Stomach (tissue), 9 donors: Measurements from ENCODE around the gene CSNK1G1. TPM values are rescaled to one million over a fixed set of nuclear protein-coding genes. Genes with fewer than 3 reads are reported as not detected.

Source experiments
- DNase-seq, 2 donors: peaks; one replicate each; pipeline versions ENCODE4 v3.0.0 to v3.0.0-alpha.2; 2013 to 2019
- H3K27ac ChIP-seq, 5 donors: fragments of 200-600 bp in 4 of 5; sonication (generic) in 4 of 5; one replicate each; pipeline ENCODE4 v1.5.1; 2013 to 2019; ENCODE audit warnings: mild to moderate bottlenecking in 1 of 5, moderate library complexity in 1 of 5
- H3K27me3 ChIP-seq, 3 donors: fragments of 200-600 bp; sonication (generic); one replicate each; pipeline ENCODE4 v1.5.1; 2017 to 2019; ENCODE audit warnings: mixed run types in 1 of 3
- H3K36me3 ChIP-seq, 4 donors: fragments of 200-600 bp; sonication (generic); 1 replicate in 3 of 4; 2 replicates in 1 of 4; pipeline ENCODE4 v1.5.1; 2016 to 2019
- H3K4me1 ChIP-seq, 4 donors: fragments of 200-600 bp; sonication (generic); one replicate each; pipeline ENCODE4 v1.5.1; 2016 to 2019
- H3K4me3 ChIP-seq, 4 donors: fragments of 200-600 bp; sonication (generic) in 3 of 4; one replicate each; pipeline ENCODE4 v1.5.1; 2016 to 2019; ENCODE audit warnings: mild to moderate bottlenecking in 1 of 4
- H3K9me3 ChIP-seq, 4 donors: fragments of 200-600 bp; sonication (generic); one replicate each; pipeline ENCODE4 v1.5.1; 2016 to 2019
- EP300 ChIP-seq: sonication (generic); formaldehyde crosslinking; IDR thresholded peaks from one replicate; pipeline ENCODE4 v1.6.1; 2017; ENCODE audit warnings: antibody characterized with exemption
- POLR2A ChIP-seq, 4 donors: fragments of 450-650 bp; IDR thresholded peaks; one replicate each; pipeline ENCODE4 v1.6.1; 2016; ENCODE audit warnings: antibody characterized with exemption in 4 of 4, control low read depth in 2 of 4, mild to moderate bottlenecking in 1 of 4, moderate library complexity in 1 of 4
- POLR2AphosphoS5 ChIP-seq, 3 donors: sonication (generic); formaldehyde crosslinking; IDR thresholded peaks; one replicate each; pipeline ENCODE4 v1.6.1; 2016; ENCODE audit warnings: antibody characterized with exemption in 3 of 3
- WGBS, 5 donors: extraction: QIAGEN DNeasy Blood & Tissue Kit in 3 of 5; methylation state at CpG; one replicate each; pipeline versions ENCODE4 v1.1.5 to v1.1.7; 2013 to 2018; 5-methylcytosine and 5-hydroxymethylcytosine counted together
- intact Hi-C: fragments of 100-400 bp; cut with DNase I; formaldehyde crosslinking; loops from one replicate; pipeline ENCODE4 v1.15.1; 2023; ENCODE audit warnings: low total_unique reads
- polyA plus RNA-seq, 3 donors: library from polyadenylated mRNA; stranded (reverse); fragments of 200-250 nt; gene quantifications; one replicate each; pipeline ENCODE4 v1.2.3, GENCODE V29; 2013
- total RNA-seq, 5 donors: library from RNA; depleted of rRNA; stranded (reverse); fragments of >200 nt; gene quantifications; one replicate each; pipeline versions ENCODE4 v1.1.0 to v1.2.3, GENCODE V29; 2014 to 2016
- TF ChIP-seq, protein P1 (sequence below), 7 experiments: fragments of 450-650 bp in 4 of 7; fragments of 200-600 bp in 3 of 7; sonication (generic) in 3 of 7; IDR thresholded peaks; one replicate each; pipeline ENCODE4 v1.5.1; 2016 to 2019; ENCODE audit warnings: antibody characterized with exemption in 7 of 7, control low read depth in 2 of 7, mild to moderate bottlenecking in 1 of 7
- donor health status: healthy with polysubstance abuse.
- donor health status: Bipolar disorder and iron deficiency.
- donor health status: healthy.

Gene CSNK1G1
- total and polyA plus RNA-seq, 8 donors: 2.4 to 63.1 (median 5.4) TPM

DNA sequence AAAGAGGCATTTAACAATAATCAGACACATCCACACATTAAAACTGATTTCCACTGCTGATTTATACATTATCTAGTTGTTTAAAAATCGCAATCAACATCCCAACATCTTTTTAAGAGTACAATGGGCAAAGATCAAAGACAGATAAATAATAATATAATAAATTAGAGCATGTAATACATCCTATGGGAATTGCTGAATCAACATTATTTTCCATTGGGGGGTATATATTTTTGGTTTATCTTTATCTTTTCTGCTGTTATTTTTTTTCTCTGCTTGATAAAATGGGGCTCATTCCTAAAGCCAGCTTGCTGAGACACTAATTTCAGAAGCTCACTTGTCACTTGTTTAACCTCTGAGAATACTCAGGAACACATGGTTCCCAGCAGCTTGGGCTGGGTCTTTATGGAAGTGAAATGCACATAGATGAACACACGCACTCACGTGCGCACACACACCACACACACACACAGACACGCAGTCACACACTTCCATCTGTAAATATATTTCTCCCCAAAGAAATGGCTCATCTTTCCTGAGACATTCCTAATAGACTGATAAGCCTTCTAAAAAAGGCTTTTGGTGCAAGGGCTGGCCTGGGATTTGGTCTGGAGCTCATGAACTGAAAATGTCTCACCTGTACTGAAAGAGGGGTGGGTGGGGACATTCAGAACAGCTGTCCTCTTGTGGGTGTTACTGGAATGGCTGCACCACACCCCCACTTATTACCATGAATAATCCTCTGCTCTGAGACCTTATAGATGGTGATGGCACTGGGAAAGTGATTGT lies 189.7 kb downstream of the CSNK1G1 start:
- intact Hi-C loops: no loop called here
- Histone ChIP-seq H3K4me3 (no peak overlapping the region), H3K27ac (no peak overlapping the region), H3K27me3 (no peaks in the 10 kb centered on the region), H3K36me3 (peaks cover 3 to 20% (median 16%) of the 10 kb centered on the region in 4 donors), H3K4me1 (peaks cover 15 to 23% (median 17%) of the 10 kb centered on the region in 4 donors), H3K9me3 (no peaks in the 10 kb centered on the region)
- WGBS, 5 donors: 92 to 94% (median 93%) methylated on average over 5 of the region's 5 CpGs
- TF ChIP-seq, protein P1, sequence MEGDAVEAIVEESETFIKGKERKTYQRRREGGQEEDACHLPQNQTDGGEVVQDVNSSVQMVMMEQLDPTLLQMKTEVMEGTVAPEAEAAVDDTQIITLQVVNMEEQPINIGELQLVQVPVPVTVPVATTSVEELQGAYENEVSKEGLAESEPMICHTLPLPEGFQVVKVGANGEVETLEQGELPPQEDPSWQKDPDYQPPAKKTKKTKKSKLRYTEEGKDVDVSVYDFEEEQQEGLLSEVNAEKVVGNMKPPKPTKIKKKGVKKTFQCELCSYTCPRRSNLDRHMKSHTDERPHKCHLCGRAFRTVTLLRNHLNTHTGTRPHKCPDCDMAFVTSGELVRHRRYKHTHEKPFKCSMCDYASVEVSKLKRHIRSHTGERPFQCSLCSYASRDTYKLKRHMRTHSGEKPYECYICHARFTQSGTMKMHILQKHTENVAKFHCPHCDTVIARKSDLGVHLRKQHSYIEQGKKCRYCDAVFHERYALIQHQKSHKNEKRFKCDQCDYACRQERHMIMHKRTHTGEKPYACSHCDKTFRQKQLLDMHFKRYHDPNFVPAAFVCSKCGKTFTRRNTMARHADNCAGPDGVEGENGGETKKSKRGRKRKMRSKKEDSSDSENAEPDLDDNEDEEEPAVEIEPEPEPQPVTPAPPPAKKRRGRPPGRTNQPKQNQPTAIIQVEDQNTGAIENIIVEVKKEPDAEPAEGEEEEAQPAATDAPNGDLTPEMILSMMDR (IDR thresholded peaks at IDR 0.05): no peak
- TF ChIP-seq POLR2A (IDR thresholded peaks at IDR 0.05) (no peak), EP300 (no peak), POLR2AphosphoS5 (IDR thresholded peaks at IDR 0.05) (no peak)
- DNase-seq: no peak

DNA sequence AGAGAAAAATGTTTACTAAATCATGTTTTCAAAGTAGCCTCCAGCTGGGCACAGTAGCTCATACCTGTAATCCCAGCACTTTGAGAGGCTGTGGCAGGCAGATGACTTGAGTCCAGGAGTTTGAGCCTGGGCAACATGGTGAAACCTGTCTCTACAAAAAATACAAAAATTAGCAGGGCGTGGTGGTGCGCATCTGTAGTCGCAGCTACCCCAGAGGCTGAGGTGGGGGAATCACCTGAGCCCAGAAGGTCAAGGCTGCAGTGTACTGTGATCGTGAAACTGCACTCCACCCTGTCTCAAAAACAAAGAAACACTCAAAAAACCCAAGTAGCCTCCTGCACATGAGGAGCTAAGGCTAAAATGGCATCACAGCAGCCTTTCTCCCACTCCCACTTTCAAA lies 191.5 kb downstream of the CSNK1G1 start:
- intact Hi-C loops: no loop called here
- H3K27me3 ChIP-seq: no peaks in the 10 kb centered on the region
- H3K9me3 ChIP-seq: no peaks in the 10 kb centered on the region
- DNase-seq: no peak
- H3K27ac ChIP-seq: peak overlapping the region in 2 of 5 donors; percentile 90 to 91
- H3K4me3 ChIP-seq: no peak overlapping the region
- TF ChIP-seq POLR2A (IDR thresholded peaks at IDR 0.05): no peak
- TF ChIP-seq, protein P1 (IDR thresholded peaks at IDR 0.05): no peak
- TF ChIP-seq POLR2AphosphoS5 (IDR thresholded peaks at IDR 0.05): no peak
- no peak for TF ChIP-seq EP300
- H3K36me3 ChIP-seq: peaks cover 20 to 23% (median 21%) of the 10 kb centered on the region in 4 donors
- peaks cover 31 to 42% (median 35%) of the 10 kb centered on the region in 4 donors for H3K4me1 ChIP-seq
- 85 to 96% (median 89%) methylated on average over 4 of the region's 4 CpGs for WGBS, 5 donors

- TF ChIP-seq EP300 (no peak), POLR2AphosphoS5 (IDR thresholded peaks at IDR 0.05) (no peak), POLR2A (IDR thresholded peaks at IDR 0.05) (no peak)
- TF ChIP-seq, protein P1 (IDR thresholded peaks at IDR 0.05): no peak
- Histone ChIP-seq H3K9me3 (no peaks in the 10 kb centered on the region), H3K4me1 (peaks cover 35 to 48% (median 41%) of the 10 kb centered on the region in 4 donors), H3K27ac (peak overlapping the region; percentile 61 to 91 (median 88)), H3K4me3 (peak overlapping the region; percentile 67 to 87 (median 76)), H3K27me3 (no peaks in the 10 kb centered on the region), H3K36me3 (peaks cover 26 to 30% (median 27%) of the 10 kb centered on the region in 4 donors)
- intact Hi-C loops: no loop called here
- WGBS, 5 donors: 38 to 50% (median 45%) methylated on average over 14 of the region's 14 CpGs
- DNase-seq: peak; percentile 43 to 78
Observed at GRCh38 chr15:64163659-64164362, 192.2 kb downstream of the CSNK1G1 start.

- 0 to 2% (median 0%) methylated on average over 21 to 69 of the region's 69 CpGs for WGBS, 5 donors
- no peak for TF ChIP-seq POLR2A (IDR thresholded peaks at IDR 0.05)
- TF ChIP-seq POLR2AphosphoS5 (IDR thresholded peaks at IDR 0.05): peak; percentile 26 to 96 (median 88)
- no peak for TF ChIP-seq EP300
- TF ChIP-seq, protein P1 (IDR thresholded peaks at IDR 0.05): peak in 4 of 7 experiments; percentile 15 to 57 (median 24)
- DNase-seq: peak; percentile 99
- H3K9me3 ChIP-seq: no peaks in the 10 kb centered on the region
- H3K27me3 ChIP-seq: no peaks in the 10 kb centered on the region
- intact Hi-C loops: no loop called here
- peaks cover 35 to 55% (median 47%) of the 10 kb centered on the region in 4 donors for H3K4me1 ChIP-seq
- peak within 1 kb of the TSS; percentile 87 to 96 (median 90) for H3K27ac ChIP-seq
- peaks cover 34 to 37% (median 35%) of the 10 kb centered on the region in 4 donors for H3K36me3 ChIP-seq
- peak within 1 kb of the TSS; percentile 67 to 87 (median 76) for H3K4me3 ChIP-seq
Observed at GRCh38 chr15:64162869-64163658, 192.9 kb downstream of the CSNK1G1 start, which contains the start of gene PPIB. Gene PPIB, minus strand, starts transcription at chr15:64163022. Its CDS starts 36 bp downstream, at chr15:64162986.
